Activated CD4-positive, alpha-beta T cell treated with anti-CD3 and anti-CD28 coated beads, Interleukin-10, Interleukin-2, amounts not matched to agents 100 ng/mL and 50 ng/mL, durations not matched to agents 16 hours and 8 hours (primary cell): Measurements from ENCODE around the gene SCAI.
"Not testable (repeated sequence)": the region's sequence is repeated elsewhere in the genome, so short reads cannot be mapped to it uniquely, and the experiment has no call there.

Experiments used
- DNase-seq: peaks from one replicate; pipeline ENCODE4 v3.0.0-alpha.2; 2020

SCAI gene

DNA sequence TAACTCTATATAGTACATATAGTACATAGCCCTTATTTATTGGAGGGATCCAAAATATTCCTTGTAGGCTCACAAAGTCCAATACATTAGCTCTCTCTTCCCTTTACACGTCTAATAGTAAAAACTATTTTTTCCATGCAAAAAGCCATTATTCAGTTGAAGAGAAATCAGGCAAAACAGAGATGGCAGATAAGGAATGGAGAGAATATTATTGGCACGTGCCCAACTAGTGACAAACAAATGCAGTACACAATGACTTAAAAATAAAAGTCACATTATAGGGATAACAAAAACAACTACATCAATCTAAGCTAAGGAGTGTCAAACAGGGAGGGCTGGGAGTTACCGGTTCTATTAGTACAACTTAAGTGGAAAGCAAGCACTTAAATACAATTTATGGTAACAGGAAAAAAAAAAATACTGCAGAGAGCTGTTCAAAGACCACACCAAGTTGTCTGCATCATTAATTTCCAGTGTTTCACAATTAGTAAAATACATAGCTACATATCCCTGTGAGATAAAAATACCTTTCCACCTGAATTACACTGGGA lies 4.1 kb upstream of the SCAI start:
- no peak for DNase-seq

DNA sequence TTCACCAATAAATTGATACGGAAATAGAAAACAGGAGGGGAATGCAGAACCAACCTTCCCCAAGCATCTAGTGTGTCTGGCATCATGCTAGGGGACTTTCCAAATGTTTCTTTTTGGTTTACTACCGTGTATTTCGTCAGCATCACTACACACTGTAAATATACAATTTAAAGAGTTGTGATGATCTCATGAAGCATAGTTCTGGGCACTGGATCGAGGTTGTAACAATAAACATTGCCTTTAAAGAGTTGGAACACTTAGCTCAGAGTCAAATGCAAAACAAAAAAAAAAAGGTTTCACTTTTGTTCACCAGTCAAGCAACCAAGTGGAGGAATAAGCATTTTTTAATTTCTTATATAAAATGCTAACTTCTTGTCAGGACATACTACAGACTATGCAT lies 2.9 kb upstream of the SCAI start:
- no peak for DNase-seq

DNA sequence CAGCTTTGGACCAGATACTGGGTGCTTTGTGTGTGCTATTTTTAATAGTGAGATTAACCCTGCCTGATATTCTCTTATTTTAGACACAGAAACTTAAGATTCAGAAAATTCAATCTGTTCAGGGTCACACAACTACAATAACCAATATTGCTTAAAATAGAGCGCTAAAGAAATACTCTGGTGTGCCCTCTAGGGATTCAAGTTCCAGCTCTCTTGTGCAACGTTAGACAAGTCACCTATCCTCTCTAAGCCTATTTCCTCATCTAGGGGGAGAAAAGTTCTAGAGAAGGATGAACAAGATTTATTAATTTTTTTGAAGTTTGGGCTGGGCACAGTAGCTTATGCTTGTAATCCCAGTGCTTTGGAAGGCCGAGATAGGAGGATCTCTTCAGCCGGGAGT lies 2.1 kb upstream of the SCAI start:
- no peak for DNase-seq

DNA sequence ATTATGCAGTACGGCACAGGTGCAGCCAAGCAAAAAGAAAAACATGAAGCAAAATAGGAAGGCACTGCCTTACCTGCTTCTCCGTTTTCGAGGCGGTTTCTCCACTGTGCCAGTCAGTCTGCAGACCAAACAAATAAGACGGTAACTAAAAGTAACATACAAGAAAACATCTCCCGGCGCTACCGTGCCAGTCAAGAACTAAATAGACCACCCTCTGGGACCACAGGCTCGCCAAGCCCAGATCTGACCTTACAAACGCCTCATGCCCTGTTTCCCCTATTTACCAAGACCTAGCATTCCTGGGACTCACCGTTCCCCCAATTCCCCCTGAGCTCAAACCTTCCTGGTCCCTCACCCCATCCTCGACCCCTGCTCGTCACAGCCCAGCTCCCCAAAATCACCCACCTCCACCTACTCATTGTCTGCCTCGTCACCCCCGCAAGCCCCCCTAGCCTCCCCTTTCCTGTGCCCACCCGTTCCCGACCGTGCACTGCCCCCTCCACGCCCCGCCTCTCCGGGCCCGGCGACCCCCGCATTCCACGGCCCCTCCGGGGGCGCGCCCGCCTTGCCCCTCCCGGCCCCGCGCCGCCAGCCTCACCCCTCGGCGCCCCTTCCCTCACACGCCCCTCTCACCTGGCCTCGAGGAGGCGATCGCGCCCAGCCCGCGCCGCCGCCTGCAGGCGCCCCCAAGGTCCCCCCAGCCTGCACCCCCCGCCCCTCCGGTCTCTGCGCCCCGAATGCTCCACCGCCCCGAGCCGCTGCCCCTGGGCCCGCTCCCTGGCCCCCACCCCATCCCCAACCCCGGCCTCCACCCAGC lies 560 bp downstream of the SCAI start:
- no peak for DNase-seq

DNA sequence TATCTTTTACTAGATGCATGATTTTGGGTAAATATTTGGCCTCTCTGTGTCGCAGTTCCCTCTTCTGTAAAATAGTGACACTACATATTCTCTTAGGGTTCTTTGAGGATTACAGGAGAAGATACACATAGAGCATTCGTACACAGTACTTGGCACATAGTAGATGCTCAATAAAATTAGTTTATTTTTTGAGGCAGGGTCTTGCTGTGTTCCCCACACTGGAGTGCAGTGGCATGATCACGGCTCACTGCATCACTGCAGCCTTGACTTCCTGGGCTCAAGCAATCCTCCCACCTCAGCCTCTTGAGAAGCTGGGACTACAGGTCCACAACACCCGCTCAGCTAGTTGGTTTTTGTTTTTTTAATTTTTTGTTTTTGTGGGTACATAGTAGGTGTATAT lies 1.6 kb downstream of the SCAI start:
- DNase-seq = no peak

DNA sequence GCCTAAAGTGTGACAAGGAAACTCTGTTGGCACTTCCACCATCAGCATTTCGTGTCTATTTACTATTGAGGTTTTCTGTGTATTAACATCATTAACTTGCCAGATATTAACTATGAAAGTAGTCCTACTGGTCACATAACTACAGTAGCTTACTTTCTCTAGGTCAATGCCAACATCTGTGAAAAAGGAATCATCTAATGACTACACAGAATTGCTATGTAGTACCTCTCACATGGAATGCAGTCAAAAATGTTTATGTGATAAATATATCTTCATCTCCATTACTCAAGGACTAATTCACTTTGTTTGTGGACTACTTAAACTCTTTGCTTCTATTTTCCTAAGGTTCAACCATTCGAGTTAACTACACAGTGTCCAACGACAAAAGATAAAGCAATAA lies 2.1 kb downstream of the SCAI start:
- DNase-seq = no peak

DNA sequence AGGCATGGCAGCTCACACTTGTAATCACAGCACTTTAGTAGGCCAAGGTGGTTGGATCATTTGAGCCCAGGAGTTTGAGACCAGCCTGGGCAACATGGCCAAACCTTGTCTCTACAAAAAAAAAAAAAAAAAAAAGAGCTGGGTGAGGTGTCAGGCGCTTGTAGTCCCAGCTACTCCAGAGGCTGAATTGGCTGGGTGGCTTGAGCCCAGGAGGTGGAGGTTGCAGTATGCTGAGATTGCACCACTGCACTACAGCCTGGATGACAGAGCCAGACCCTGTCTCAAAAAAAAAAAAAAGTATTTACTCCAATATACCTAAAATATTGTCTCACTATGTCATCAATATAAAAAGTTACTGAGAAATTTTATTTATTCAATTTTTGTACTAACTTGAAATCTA lies 2.8 kb downstream of the SCAI start:
- DNase-seq = no peak

DNA sequence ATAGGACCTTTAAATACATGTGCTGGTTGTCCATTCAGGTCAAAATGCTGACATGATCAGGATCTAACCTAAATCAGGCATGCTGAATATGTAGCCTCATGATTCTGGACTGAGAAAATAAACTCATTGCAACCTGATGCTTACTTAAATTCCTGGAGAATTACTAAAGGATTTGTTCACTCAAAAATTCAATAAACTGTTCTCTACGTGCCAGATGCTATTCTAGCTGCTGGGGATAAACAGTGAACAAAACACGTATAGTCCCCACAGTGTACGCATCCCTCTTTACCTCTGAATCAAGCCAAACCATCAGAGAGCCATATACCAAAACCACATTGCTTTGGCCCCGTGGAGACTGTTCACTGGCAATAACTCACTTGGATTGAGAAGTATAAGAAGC lies 6.1 kb downstream of the SCAI start:
- no peak for DNase-seq

DNA sequence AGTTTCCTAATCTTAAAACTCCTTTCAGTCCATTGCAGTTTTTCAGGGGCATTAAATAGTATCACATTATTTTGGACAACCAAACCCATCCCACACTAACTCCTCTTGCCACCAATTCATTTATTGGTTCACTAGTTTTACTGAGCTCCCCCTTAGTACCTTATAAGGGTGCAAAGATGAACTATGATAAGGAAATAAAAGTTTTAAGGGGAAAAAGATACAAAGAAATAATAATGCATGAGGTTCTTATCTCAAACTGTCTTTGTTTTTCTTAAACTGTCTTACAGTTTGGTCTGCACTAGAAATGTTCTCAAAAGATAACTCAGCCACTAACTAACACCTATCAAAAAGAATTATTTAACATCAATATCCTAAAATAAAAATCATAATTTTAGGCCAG lies 8.4 kb downstream of the SCAI start:
- DNase-seq = no peak

DNA sequence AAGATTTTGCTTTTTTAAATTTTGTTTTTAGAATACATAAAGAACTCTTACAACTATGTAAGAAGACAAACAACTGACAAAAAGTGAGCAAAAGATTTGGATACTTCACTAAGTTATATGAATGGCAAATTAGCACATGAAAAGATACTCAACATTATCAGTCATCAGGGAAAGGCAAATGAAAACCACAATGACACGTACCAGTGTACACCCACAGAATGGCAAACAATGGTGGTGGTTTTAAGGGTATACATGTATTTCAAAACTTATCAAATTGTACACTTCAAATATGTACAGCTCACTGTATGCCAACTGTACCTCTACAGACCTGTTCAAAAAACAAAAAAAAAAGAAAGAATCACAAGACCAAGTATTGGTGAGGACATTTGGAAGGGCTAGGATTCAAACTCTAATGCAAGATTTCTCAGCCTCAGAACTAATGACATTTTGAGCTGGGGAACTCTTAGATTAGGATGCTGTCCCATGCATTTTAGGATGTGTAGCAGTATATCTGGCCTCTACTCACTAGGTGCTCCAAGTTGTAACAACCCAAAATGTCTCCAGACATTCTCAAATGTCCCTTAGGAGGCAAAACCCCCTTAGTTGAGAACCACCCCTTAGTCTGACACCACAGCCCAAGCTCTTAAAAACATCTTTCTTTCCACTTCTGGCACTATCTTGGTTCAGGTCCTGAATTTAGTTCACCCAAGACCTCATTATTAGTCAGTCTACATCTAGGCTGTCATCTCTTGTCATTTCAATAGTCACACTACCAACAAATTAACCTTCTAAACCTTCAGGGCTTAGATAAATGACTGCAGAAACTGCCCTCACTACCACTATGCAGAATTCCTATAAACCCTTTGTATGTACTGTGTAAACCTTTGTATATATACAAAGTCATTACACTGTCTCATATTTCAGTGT lies 9.7 kb downstream of the SCAI start:
- DNase-seq = peak; percentile 75

DNA sequence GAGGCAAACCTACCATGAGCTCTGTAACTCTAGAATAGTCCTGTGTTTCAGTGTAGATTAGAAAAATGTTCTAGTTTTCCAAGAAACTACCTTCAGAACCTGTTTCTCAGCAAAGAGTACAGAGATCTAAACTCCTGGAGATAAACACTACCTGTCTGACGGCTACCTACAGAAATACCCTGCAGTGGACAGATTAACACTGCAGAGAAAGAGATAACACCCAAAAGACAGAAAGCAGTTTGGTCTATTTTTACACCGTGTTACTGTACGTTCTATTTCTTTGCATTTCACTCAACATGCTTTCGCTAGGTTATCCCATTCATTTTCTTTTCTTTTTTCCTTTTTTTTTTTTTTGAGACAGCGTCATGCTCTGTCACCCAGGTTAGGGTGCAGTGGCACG lies 11.6 kb downstream of the SCAI start:
- DNase-seq = no peak

DNA sequence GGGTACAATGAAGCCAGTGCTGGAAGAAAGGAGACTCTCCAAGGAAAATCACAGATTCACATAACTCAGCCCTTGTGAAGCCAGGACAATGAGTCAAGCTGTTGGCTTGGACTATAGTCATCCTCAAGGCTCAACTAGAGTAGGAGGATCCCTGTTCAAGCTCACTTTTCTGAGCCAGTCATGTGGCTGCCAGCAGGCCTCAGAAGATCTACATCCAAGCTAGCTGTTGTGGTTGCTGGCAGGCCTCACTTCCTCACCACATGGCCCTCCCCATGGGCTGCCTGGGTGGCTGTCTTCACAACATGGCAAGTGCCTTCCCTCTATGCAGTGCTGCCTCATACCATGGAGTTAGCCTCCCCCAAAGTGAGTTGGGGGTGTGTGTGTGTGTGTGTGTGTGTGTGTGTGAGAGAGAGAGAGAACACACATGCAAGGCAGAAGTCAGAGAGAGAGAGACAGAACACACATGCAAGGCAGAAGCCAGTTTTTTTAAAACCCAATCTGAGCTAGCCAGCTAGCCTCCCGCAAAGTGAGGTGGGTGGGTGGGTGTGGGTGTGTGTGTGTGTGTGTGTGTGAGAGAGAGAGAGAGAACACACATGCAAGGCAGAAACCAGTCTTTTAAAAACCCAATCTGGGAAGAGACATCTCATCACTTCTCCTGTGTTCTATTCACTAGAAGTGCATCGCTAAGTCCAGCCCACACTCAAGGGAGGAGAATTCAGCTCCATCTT lies 17.1 kb downstream of the SCAI start:
- peak; percentile 87 for DNase-seq

DNA sequence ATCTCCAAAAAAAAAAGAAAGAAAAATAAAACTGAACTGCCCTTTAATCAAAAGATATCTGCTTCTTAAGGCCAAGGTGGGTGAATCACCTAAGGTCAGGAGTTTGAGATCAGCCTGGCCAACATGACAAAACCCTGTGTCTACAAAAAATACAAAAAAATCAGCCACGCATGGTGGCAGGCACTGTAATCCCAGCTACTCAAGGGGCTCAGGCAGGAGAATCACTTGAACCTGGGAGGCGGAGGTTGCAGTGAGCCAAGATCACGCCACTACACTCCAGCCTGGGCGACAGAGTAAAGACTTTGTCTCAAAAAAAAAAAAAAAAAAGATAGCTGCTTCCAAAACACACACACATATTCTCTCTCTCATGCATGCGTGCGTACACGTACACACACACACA lies 17.8 kb downstream of the SCAI start:
- no peak for DNase-seq

DNA sequence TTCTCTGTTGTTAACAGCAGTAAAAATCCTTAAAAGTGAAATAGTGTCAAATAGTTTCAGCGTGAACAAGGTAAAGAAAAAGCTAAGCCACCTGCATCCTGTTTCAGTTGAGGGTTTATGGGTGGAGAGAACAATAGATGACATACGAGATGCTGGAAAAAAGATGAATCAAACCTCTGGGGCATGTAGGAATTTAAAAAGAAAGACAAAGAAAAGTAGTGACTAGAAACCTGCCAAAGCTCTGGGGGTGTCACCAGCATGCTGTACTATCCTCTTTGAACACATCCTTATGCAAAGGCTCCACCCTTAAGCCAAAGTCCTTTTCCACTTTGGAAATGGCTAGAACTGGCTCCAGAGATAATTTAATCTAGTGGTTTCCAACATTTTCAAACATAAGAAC lies 22.2 kb downstream of the SCAI start:
- no peak for DNase-seq

DNA sequence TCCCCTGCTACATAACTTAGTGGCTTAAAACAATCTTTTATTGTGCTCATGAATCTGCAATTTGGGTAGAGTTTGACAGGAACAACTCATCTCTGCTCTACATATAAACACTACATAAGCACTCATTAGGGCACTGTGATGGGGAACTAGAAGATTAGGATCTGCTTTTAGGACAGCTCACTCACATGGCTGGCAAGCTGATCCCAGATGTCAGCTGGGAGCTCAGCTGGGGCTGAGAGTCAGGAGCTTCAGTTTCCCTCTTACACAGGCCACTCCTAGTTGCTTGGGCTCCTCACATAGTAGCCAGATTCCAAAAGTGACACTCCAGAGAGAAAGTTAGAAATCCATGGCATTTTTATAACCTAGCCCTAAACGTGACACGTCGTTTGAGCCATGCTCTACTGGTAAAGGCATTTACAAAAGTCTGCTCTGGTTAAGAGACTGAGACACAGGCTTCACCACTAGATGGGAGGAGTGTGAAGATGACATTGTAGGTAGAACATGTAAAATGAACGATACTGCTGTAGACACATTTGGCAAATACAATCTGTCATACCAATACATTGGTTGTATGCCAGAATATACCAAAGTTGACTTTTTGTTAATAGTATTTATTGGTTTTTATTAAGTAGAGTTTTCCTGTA lies 23.6 kb downstream of the SCAI start:
- DNase-seq = no peak

DNA sequence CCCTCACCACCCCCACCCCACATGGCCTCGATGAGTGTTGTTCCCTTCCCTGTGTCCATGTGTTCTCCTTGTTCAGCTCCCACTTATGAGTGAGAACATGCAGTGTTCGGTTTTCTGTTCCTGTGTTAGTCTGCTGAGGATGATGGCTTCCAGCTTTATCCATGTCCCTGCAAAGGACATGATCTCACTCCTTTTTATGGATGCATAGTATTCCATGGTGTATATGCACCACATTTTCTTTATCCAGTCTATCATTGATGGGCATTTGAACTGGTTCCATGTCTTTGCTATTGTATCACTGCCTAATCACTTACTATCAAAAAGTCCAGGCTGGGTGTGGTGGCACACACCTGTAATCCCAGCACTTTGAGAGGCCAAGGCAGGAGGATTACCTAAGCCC lies 24.6 kb downstream of the SCAI start:
- not testable (repeated sequence) for DNase-seq

DNA sequence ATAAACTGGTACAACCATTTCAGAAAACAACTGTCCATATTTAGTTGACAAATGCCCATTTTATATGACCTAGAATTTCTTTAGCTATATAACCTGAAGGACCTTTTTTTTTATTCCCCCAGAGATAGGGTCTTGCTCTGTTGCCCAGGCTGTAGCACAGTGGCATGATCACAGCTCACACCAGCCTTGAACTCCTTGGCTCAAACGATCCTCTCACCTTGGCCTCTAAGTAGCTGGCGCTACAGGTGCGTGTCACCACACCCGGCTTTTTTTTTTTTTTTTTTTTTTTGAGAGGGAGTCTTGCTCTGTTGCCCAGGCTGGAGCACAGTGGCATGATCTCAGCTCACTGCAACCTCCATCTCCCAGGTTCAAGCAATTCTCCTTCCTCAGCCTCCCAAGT lies 28.8 kb downstream of the SCAI start:
- not testable (repeated sequence) for DNase-seq

DNA sequence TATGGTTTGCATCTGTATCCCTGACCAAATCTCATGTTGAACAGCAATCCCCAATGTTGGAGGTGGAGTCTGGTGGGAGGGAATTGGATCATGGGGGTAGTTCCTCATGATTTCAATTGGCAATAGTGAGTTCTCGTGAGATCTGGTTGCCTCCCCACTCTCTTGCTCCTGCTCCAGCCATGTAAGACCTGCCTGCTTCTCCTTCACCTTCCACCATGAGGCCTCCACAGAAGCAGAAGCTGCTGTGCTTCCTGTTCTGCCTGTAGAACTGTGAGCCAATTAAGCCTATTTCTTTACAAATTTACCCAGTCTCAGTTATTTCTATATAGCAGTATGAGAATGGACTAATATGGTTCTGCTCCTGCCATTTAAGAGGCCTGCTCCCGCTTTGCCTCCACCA lies 32.9 kb downstream of the SCAI start:
- DNase-seq = no peak

DNA sequence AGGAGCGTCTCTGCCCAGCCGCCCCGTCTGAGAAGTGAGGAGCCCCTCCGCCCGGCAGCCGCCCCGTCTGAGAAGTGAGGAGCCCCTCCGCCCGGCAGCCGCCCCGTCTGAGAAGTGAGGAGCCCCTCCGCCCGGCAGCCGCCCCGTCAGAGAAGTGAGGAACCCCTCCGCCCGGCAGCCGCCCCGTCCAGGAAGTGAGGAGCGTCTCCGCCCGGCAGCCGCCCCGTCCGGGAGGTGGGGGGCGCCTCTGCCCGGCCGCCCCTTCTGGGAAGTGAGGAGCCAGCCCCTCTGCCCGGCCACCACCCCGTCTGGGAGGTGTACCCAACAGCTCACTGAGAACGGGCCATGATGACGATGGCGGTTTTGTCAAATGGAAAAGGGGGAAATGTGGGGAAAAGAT lies 34.8 kb downstream of the SCAI start:
- not testable (repeated sequence) for DNase-seq

DNA sequence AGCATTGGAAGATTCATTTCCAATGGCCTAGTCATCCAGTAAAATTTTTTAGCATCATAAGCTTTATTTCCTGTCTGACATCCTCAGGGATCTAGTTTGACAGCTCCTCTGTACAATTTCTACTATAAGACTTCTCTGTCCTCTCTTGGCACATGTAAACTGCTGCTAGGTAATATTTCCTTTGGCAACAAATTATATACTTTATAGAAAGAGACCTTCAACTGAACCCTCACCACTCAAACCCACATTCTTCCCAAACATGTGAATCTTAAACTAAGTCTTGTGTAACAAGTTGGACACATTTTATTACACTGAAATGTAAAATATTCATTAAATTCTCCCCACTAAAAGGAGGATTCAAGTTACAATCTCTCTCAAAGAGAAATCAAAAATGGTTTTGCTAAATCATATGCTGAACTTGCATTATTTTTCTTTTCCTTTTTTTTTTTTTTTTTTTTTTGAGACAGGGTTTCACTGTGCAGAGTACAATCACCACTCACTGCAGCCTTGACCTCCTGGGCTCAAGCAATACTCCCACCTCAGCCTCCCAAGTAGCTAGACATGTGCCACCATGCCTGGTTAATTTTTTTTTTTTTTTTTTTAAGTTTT lies 36.9 kb downstream of the SCAI start:
- no peak for DNase-seq

DNA sequence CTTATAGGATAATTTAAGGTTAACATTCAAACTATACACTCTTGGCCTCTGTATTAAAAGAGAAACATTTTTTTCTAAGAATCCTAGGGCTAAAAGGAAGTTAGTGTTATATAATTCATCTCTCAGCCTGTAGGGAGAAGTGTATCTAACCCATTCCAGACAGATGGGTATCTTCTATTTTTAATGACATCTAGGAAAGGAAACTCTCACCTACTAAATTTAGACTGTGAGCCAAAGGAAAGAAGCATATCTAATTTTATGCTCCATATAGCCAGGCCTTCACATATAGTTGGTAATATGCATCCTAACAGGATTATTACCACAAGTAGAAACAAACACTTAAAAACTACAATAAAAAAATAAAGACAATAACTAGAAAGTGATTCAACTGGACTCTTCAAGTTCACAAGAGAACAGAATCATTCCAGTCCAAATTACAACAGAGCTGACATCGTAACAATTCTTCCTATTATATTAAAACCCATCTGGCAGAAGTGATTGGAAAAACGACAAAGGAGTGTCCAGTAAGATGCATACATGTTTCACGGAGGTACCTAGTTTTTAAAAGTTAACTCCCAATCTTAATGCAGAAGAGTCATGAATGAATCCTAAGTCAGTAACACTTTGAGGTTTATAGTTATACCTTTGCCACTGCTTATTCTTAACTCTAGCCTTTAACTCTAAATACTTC lies 39.4 kb downstream of the SCAI start:
- DNase-seq = no peak

DNA sequence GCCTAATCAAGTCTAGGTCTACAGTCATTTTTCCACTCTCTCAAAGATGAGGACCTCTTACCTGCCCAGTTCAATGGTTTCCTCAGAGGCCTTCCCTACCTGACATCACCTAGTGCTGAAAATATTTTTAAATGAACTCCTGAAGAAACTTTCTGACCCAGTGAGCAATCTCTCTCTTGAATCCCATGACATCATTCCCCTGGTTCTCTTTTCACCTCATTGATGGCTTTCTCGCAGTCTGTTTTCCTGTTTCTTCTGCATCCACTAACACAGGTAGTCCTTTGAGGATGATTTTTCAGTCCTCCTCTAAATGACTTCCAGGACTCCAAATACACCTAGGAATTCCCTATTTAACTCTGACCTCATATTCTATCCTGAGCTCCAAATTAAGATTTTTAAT lies 40.3 kb downstream of the SCAI start:
- DNase-seq = no peak
